GM12865 (cell line): ENCODE measurements around the gene ACAD9.

Experiments used
- DNase-seq: peaks from one replicate; pipeline ENCODE4 v3.0.0; 2010; ENCODE audit warnings: low read depth
- H3K4me3 ChIP-seq: 2 replicates; pipeline ENCODE4 v1.5.1; 2011; ENCODE audit warnings: mild to moderate bottlenecking, low read depth, low read length, control low read depth
- CTCF ChIP-seq: IDR thresholded peaks from 2 replicates; pipeline ENCODE4 v1.5.1; 2011; ENCODE audit warnings: low read length, control low read depth, low read depth, inconsistent platforms; ENCODE audit not compliant: insufficient read depth; ENCODE audit errors: missing control alignments

The ACAD9 gene

GRCh38 chr3:128929364-128929763, 49.9 kb downstream of the ACAD9 start:
- no peak for TF ChIP-seq CTCF
- DNase-seq, result no peak
- no peak overlapping the region for H3K4me3 ChIP-seq

- TF ChIP-seq CTCF, result no peak
- DNase-seq, result no peak
Measured at GRCh38 chr3:128931046-128931445, 51.6 kb downstream of the ACAD9 start.

GRCh38 chr3:128932516-128933212, 53.2 kb downstream of the ACAD9 start:
- no peak for TF ChIP-seq CTCF
- DNase-seq, result no peak
- no peak overlapping the region for H3K4me3 ChIP-seq

More at GRCh38 chr3:128931046-128931445, 51.6 kb downstream of the ACAD9 start:
- no peak overlapping the region for H3K4me3 ChIP-seq

- DNase-seq, result no peak
- H3K4me3 ChIP-seq, result no peak overlapping the region
- TF ChIP-seq CTCF, result no peak
Measured at GRCh38 chr3:128933213-128933921, 53.9 kb downstream of the ACAD9 start.

- no peak for TF ChIP-seq CTCF
- no peak overlapping the region for H3K4me3 ChIP-seq
- no peak for DNase-seq
Measured at GRCh38 chr3:128933922-128934253, 54.5 kb downstream of the ACAD9 start.

GRCh38 chr3:128935922-128936321, 56.5 kb downstream of the ACAD9 start:
- H3K4me3 ChIP-seq, result no peak overlapping the region
- TF ChIP-seq CTCF, result no peak
- no peak for DNase-seq
